Activated B cell treated with CpG ODN at 0.5 μM for 24 hours (primary cell): ENCODE data around the gene SPAG16. TPM values are rescaled to one million over a fixed set of nuclear protein-coding genes. Genes with fewer than 3 reads are reported as not detected.

ENCODE experiments used
- ATAC-seq: fragments of 200-7000 bp; cut with Tn5 transposase; one replicate; pipeline ENCODE4 v1.10.0; 2021; ENCODE audit warnings: low read depth, mild to moderate bottlenecking, moderate library complexity
- CTCF ChIA-PET: fragments of 350-600 bp; sonication (Branson Sonifier 250); formaldehyde crosslinking; loops from one replicate; lab custom pipeline; 2021; ENCODE audit warnings: antibody characterized with exemption; lab: Charles Lee
- POLR2A ChIA-PET: fragments of 350-600 bp; sonication (Branson Sonifier 250); formaldehyde crosslinking; loops from one replicate; lab custom pipeline; 2021; ENCODE audit warnings: antibody characterized with exemption; lab: Charles Lee
- DNase-seq: peaks from one replicate; pipeline ENCODE4 v3.0.0; 2022
- H3K27ac Mint-ChIP-seq: one replicate; pipeline ENCODE4 v1.8.0; 2020; ENCODE audit warnings: mixed read lengths
- H3K27me3 Mint-ChIP-seq: one replicate; pipeline ENCODE4 v1.8.0; 2021; ENCODE audit warnings: mixed read lengths
- H3K36me3 Mint-ChIP-seq: one replicate; pipeline ENCODE4 v1.8.0; 2021; ENCODE audit warnings: low read depth, mixed read lengths
- H3K4me1 Mint-ChIP-seq: one replicate; pipeline ENCODE4 v1.8.0; 2021; ENCODE audit warnings: mixed read lengths
- H3K4me3 Mint-ChIP-seq: one replicate; pipeline ENCODE4 v1.8.0; 2020; ENCODE audit warnings: mild to moderate bottlenecking, mixed read lengths
- H3K9me3 Mint-ChIP-seq: one replicate; pipeline ENCODE4 v1.8.0; 2020; ENCODE audit warnings: mixed read lengths
- CTCF ChIP-seq: fragments of 200-600 bp; IDR thresholded peaks from one replicate; pipeline ENCODE4 v1.8.0; 2022; ENCODE audit warnings: antibody characterized with exemption, mild to moderate bottlenecking
- intact Hi-C: fragments of 100-400 bp; cut with micrococcal nuclease; formaldehyde crosslinking; loops from one replicate; pipeline ENCODE4 v1.15.1; 2024
- total RNA-seq: library from RNA; stranded (reverse); gene quantifications from 2 replicates; pipeline ENCODE4 v1.2.3, GENCODE V29; 2022

The SPAG16 gene
- total RNA-seq, 1 donor from 2014 or later: 11.2 TPM

- no peak overlapping the region for H3K27ac Mint-ChIP-seq
- ChIA-PET POLR2A (no interaction called here), CTCF (no interaction called here)
- H3K36me3 Mint-ChIP-seq: no peaks in the 10 kb centered on the region
- H3K4me1 Mint-ChIP-seq: no peaks in the 10 kb centered on the region
- DNase-seq (no peak), ATAC-seq (no peak)
- no peaks in the 10 kb centered on the region for H3K9me3 Mint-ChIP-seq
- intact Hi-C loops: no loop called here
- peaks cover 2% of the 10 kb centered on the region for H3K27me3 Mint-ChIP-seq
- TF ChIP-seq CTCF: no peak
- H3K4me3 Mint-ChIP-seq: no peak overlapping the region
These were observed 675.3 kb downstream of the SPAG16 start for GRCh38 chr2:213959589-213959988.

GRCh38 chr2:213971536-213971935 is 687.3 kb downstream of the SPAG16 start:
- intact Hi-C loops: no loop called here
- CTCF ChIA-PET: no interaction called here
- ATAC-seq: no peak
- Mint-ChIP-seq H3K4me3 (no peak overlapping the region), H3K27me3 (no peaks in the 10 kb centered on the region), H3K4me1 (no peaks in the 10 kb centered on the region), H3K27ac (no peak overlapping the region), H3K9me3 (no peaks in the 10 kb centered on the region), H3K36me3 (no peaks in the 10 kb centered on the region)
- POLR2A ChIA-PET: no interaction called here
- no peak for TF ChIP-seq CTCF
- DNase-seq: no peak

GRCh38 chr2:213980883-213981282 is 696.6 kb downstream of the SPAG16 start:
- CTCF ChIA-PET: no interaction called here
- DNase-seq: no peak
- intact Hi-C loops: no loop called here

DNA sequence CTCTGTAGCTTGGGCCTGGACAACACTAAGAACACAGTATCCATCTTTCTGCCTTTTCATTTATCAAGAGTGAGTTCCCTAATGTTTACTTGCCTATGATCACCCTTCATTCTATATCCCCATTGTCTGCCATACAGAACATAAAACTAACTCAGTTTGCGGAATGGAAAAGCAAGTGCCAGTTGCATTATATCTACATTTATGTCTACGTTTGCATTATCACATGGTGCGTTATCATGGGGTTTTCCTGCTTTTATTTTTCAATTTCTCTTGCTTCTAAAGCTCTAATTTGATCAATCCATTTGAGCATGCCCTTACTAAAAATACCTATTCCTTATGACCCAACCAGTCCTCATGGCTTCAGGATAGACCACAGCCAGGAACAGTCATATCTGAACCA is 704.9 kb downstream of the SPAG16 start:
- Mint-ChIP-seq H3K27me3 (no peaks in the 10 kb centered on the region), H3K4me3 (no peak overlapping the region), H3K4me1 (no peaks in the 10 kb centered on the region), H3K9me3 (no peaks in the 10 kb centered on the region), H3K36me3 (no peaks in the 10 kb centered on the region), H3K27ac (no peak overlapping the region)
- ChIA-PET CTCF (no interaction called here), POLR2A (no interaction called here)
- intact Hi-C loops: no loop called here
- DNase-seq (no peak), ATAC-seq (no peak)
- TF ChIP-seq CTCF: no peak

More at GRCh38 chr2:213980883-213981282, 696.6 kb downstream of the SPAG16 start:
- Mint-ChIP-seq H3K36me3 (no peaks in the 10 kb centered on the region), H3K27ac (no peak overlapping the region), H3K4me3 (no peak overlapping the region), H3K27me3 (no peaks in the 10 kb centered on the region), H3K9me3 (no peaks in the 10 kb centered on the region), H3K4me1 (no peaks in the 10 kb centered on the region)
- POLR2A ChIA-PET: no interaction called here
- TF ChIP-seq CTCF: no peak
- no peak for ATAC-seq

DNA sequence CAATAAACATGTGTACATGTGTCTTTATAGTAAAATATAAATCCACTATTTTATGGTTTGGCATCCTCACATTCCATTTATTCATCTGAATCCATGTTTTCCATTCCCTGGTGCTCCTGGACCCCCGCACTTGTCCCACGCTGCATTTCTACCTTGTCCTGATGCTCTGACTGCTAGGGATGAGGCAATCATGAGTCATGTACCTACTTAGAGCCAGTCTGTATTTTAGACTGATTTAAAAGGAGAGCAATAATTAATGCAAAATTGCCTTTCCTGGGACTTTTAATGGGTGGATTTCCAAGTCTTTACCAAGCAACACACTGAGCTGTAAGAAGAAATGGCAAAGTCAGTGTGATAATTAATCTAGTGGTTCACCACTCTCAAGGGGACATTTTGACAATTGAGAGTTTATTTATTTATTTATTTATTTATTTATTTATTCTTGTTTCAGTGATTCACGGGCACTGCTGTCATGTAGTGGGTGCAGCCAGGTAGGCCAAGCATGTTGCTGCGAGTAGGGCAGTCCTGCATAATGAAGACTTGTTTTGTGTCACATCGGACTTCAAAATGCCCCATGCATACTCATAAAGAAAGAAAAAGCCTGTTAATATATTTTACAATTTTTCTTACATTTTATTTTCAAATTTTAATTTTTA is 707.3 kb downstream of the SPAG16 start:
- POLR2A ChIA-PET: no interaction called here
- no peaks in the 10 kb centered on the region for H3K9me3 Mint-ChIP-seq

More for the DNA sequence above, 707.3 kb downstream of the SPAG16 start:
- no peaks in the 10 kb centered on the region for H3K36me3 Mint-ChIP-seq
- DNase-seq (no peak), ATAC-seq (no peak)
- H3K27me3 Mint-ChIP-seq: no peaks in the 10 kb centered on the region
- intact Hi-C loops: no loop called here
- no peak overlapping the region for H3K27ac Mint-ChIP-seq
- H3K4me3 Mint-ChIP-seq: no peak overlapping the region
- no peaks in the 10 kb centered on the region for H3K4me1 Mint-ChIP-seq
- CTCF ChIA-PET: no interaction called here
- no peak for TF ChIP-seq CTCF
